GM12878 (cell line): Measurements from ENCODE around the gene MPIG6B. TPM values are rescaled to one million over a fixed set of nuclear protein-coding genes. Genes with fewer than 3 reads are reported as not detected.

Experiments used
- ATAC-seq: fragments of 200-7000 bp; cut with Tn5 transposase; 3 replicates; pipeline ENCODE4 v1.9.1; 2020; ENCODE audit warnings: mild to moderate bottlenecking, moderate library complexity
- BruUV-seq: library from RNA; stranded (reverse); fragments of 400-500 nt; replicated peaks from 2 replicates; lab custom pipeline; 2021; lab: Mats Ljungman, UMichigan
- CTCF ChIA-PET: fragments of 300-600 bp; sonication (Branson Sonifier 250); formaldehyde crosslinking; extraction: SDS; loops from one replicate; lab custom pipeline; 2021; ENCODE audit warnings: inconsistent platforms; lab: Yijun Ruan, JAX
- POLR2A ChIA-PET: fragments of 350-600 bp; formaldehyde crosslinking; extraction: SDS; loops from one replicate; lab custom pipeline; 2021; ENCODE audit warnings: inconsistent platforms; lab: Charles Lee
- RAD21 ChIA-PET: fragments of 300-600 bp; sonication (Branson Sonifier 250); formaldehyde crosslinking; loops from one replicate; lab custom pipeline; 2023; ENCODE audit warnings: antibody characterized with exemption; ENCODE audit not compliant: unreplicated experiment; lab: Charles Lee
- SMC1A ChIA-PET: fragments of 300-600 bp; sonication (Branson Sonifier 250); formaldehyde crosslinking; loops from one replicate; lab custom pipeline; 2023; ENCODE audit not compliant: unreplicated experiment, uncharacterized antibody; lab: Charles Lee
- DNase-seq: peaks from one replicate; pipeline ENCODE4 v3.0.0-alpha.2; 2011; ENCODE audit warnings: low read depth, low spot score
- FAIRE-seq: peaks from 3 replicates; lab custom pipeline; 2011; peaks lifted over from hg19 to GRCh38; lab: Jason Lieb, UNC
- H2AFZ ChIP-seq: 2 replicates; pipeline ENCODE4 v1.6.0; 2011; ENCODE audit warnings: low read depth, low read length, control low read depth; ENCODE audit not compliant: control insufficient read depth
- H3K27ac ChIP-seq: 2 replicates; pipeline ENCODE4 v1.5.1; 2011; ENCODE audit warnings: control low read depth; ENCODE audit not compliant: control insufficient read depth, insufficient read depth
- H3K27me3 ChIP-seq, 2 experiments: replicated peaks in 1 of 2; 2 replicates each; pipeline versions ENCODE4 v1.6.0 to v1.6.1; 2011; ENCODE audit warnings: low read length in 1 of 2; ENCODE audit not compliant: control insufficient read depth in 2 of 2, insufficient read depth in 2 of 2
- H3K36me3 ChIP-seq, 2 experiments: 2 replicates each; pipeline ENCODE4 v1.5.1; 2011; ENCODE audit warnings: low read length in 1 of 2; ENCODE audit not compliant: control insufficient read depth in 2 of 2, insufficient read depth in 2 of 2
- H3K4me1 ChIP-seq: 2 replicates; pipeline ENCODE4 v1.6.1; 2011; ENCODE audit warnings: mild to moderate bottlenecking, low read length, moderate library complexity, mixed read lengths; ENCODE audit not compliant: control insufficient read depth, insufficient read depth
- H3K4me2 ChIP-seq: 2 replicates; pipeline ENCODE4 v1.6.0; 2011; ENCODE audit warnings: control low read depth; ENCODE audit not compliant: control insufficient read depth, insufficient read depth
- H3K4me3 ChIP-seq: fragments of 200-600 bp; sonication (generic); 2 replicates; pipeline ENCODE4 v1.5.1; 2016
- H3K79me2 ChIP-seq: 2 replicates; pipeline ENCODE4 v1.6.0; 2011; ENCODE audit warnings: low read length; ENCODE audit not compliant: control insufficient read depth, insufficient read depth
- H3K9ac ChIP-seq: 2 replicates; pipeline ENCODE4 v1.8.0; 2011; ENCODE audit warnings: low read length, control low read depth, mixed read lengths; ENCODE audit not compliant: control insufficient read depth, insufficient read depth
- H3K9me3 ChIP-seq: replicated peaks from 3 replicates; pipeline ENCODE4 v1.5.1; 2011; ENCODE audit warnings: mild to moderate bottlenecking, low read length; ENCODE audit not compliant: control insufficient read depth, insufficient read depth
- H4K20me1 ChIP-seq: 2 replicates; pipeline ENCODE4 v1.6.0; 2011; ENCODE audit not compliant: control insufficient read depth, insufficient read depth
- CBX3 ChIP-seq: fragments of 200-600 bp; sonication (generic); IDR thresholded peaks from 2 replicates; pipeline ENCODE4 v1.6.1; 2016; ENCODE audit warnings: low read depth, borderline replicate concordance
- CUX1 ChIP-seq: IDR thresholded peaks from 2 replicates; pipeline ENCODE4 v1.6.1; 2012; ENCODE audit warnings: improper control_type of control experiment, low read depth, low read length; ENCODE audit not compliant: insufficient replicate concordance
- ESRRA ChIP-seq: IDR thresholded peaks from 2 replicates; pipeline ENCODE4 v1.6.1; 2012; ENCODE audit warnings: mild to moderate bottlenecking, low read length, improper control_type of control experiment
- ETV6 ChIP-seq, 2 experiments: fragments of 450-650 bp in 1 of 2; IDR thresholded peaks in 1 of 2; conservative IDR thresholded peaks in 1 of 2; 2 replicates each; pipeline ENCODE4 v1.6.1; 2014; ENCODE audit warnings: antibody characterized with exemption in 1 of 2, borderline replicate concordance in 1 of 2, low read depth in 1 of 2, mild to moderate bottlenecking in 1 of 2, moderate library complexity in 1 of 2
- FOXK2 ChIP-seq: fragments of 450-650 bp; IDR thresholded peaks from 2 replicates; pipeline ENCODE4 v1.6.1; 2017; ENCODE audit warnings: mild to moderate bottlenecking, moderate library complexity
- HDGF ChIP-seq: fragments of 450-650 bp; IDR thresholded peaks from 2 replicates; pipeline ENCODE4 v1.6.1; 2016; ENCODE audit warnings: antibody characterized with exemption
- JUNB ChIP-seq: IDR thresholded peaks from 2 replicates; pipeline ENCODE4 v1.6.1; 2016; ENCODE audit warnings: antibody characterized with exemption, mild to moderate bottlenecking
- KDM1A ChIP-seq: fragments of 200-600 bp; sonication (generic); IDR thresholded peaks from 2 replicates; pipeline ENCODE4 v1.6.1; 2016; ENCODE audit warnings: borderline replicate concordance
- KLF5 ChIP-seq: fragments of 450-650 bp; IDR thresholded peaks from 2 replicates; pipeline ENCODE4 v1.6.1; 2014; ENCODE audit warnings: mild to moderate bottlenecking; ENCODE audit not compliant: partially characterized antibody
- MYC ChIP-seq: IDR thresholded peaks from 2 replicates; pipeline ENCODE4 v1.6.1; 2011; ENCODE audit warnings: mild to moderate bottlenecking, low read length, moderate library complexity, inconsistent platforms; ENCODE audit not compliant: insufficient read depth, insufficient replicate concordance, insufficient read length, severe bottlenecking
- NFIC ChIP-seq: IDR thresholded peaks from 2 replicates; pipeline ENCODE4 v1.6.1; 2012; ENCODE audit warnings: low read depth, mild to moderate bottlenecking, inconsistent platforms, low read length, moderate library complexity
- NR2F1 ChIP-seq: fragments of 450-650 bp; conservative IDR thresholded peaks from 2 replicates; pipeline ENCODE4 v1.6.1; 2017; ENCODE audit warnings: mild to moderate bottlenecking
- SIX5 ChIP-seq: IDR thresholded peaks from 2 replicates; pipeline ENCODE4 v1.6.1; 2011; ENCODE audit warnings: mild to moderate bottlenecking, low read depth, low read length, moderate library complexity; ENCODE audit not compliant: severe bottlenecking
- TCF12 ChIP-seq: IDR thresholded peaks from 2 replicates; pipeline ENCODE4 v1.6.1; 2011; ENCODE audit warnings: low read depth, mild to moderate bottlenecking, low read length
- WGBS: methylation state at CpG from one replicate; pipeline ENCODE4 v1.1.6; 2016; ENCODE audit warnings: low lambda C conversion rate; ENCODE audit not compliant: insufficient replicate concordance, insufficient coverage; ENCODE audit errors: missing lambda C conversion rate; 5-methylcytosine and 5-hydroxymethylcytosine counted together
- in situ Hi-C: fragments of 300-500 bp; cut with MboI; formaldehyde crosslinking; loops from 9 replicates; pipeline ENCODE4 v1.14.3; 2018; ENCODE audit warnings: mixed read lengths
- intact Hi-C: fragments of 100-400 bp; cut with micrococcal nuclease; formaldehyde crosslinking; loops from one replicate; pipeline ENCODE4 v1.14.2; 2022; ENCODE audit not compliant: unreplicated experiment
- polyA plus RNA-seq, 11 experiments: library from polyadenylated mRNA; depleted of rRNA in 4 of 11; unstranded in 6 of 11; stranded (reverse) in 5 of 11; fragments of >200 nt; fragmentation: Nextera tagmentation in 4 of 11; fragmentation: Illumina TruSeq in 1 of 11; extraction: Ambion mirVana in 4 of 11; extraction: Trizol in 1 of 11; gene quantifications; 1 replicate in 1 of 11; 2 replicates in 10 of 11; pipeline versions ENCODE4 v1.2.1 to v1.2.3, GENCODE V29; 2011 to 2016; ENCODE audit warnings: inconsistent platforms in 2 of 11, missing spikeins in 2 of 11, low read depth in 1 of 11
- total RNA-seq, 4 experiments: library from RNA; depleted of rRNA in 3 of 4; stranded (reverse); fragments of >200 nt in 3 of 4; fragmentation: Illumina TruSeq in 1 of 4; extraction: Trizol in 1 of 4; gene quantifications; 2 replicates each; pipeline versions ENCODE4 v1.2.1 to v1.2.3, GENCODE V29; 2013 to 2021

MPIG6B gene
- total and polyA plus RNA-seq, 10 of the 15 experiments (the other 5 are each of a cell fraction or from before 2014, with no cell fraction given), result not detected

GRCh38 chr6:31692886-31693285, 30.3 kb upstream of the MPIG6B start:
- no peaks in the 10 kb centered on the region for H3K79me2 ChIP-seq
- peaks cover 17 to 35% of the 10 kb centered on the region in 2 experiments for H3K36me3 ChIP-seq
- 90% methylated on average over 9 of the region's 9 CpGs for WGBS
- H3K27me3 ChIP-seq, result no peaks in the 10 kb centered on the region
- no peak for FAIRE-seq
- BruUV-seq, result no TSS peak
- H3K27ac ChIP-seq, result no peak overlapping the region
- no peak overlapping the region for H3K9ac ChIP-seq
- RAD21 ChIA-PET, result no interaction called here
- no peak overlapping the region for H3K4me2 ChIP-seq
- DNase-seq, result no peak
- H3K4me3 ChIP-seq, result no peak overlapping the region
- SMC1A ChIA-PET, result no interaction called here
- H4K20me1 ChIP-seq, result no peaks in the 10 kb centered on the region
- POLR2A ChIA-PET, result interaction anchor here (1.1 to 2.2 kb wide), 2 partner anchors 45 to 140 kb away, joined by 5 to 11 read pairs; no protein-coding TSS in a partner anchor
- no peak for TF ChIP-seq FOXK2
- no peak for TF ChIP-seq NFIC
- no peak for TF ChIP-seq NR2F1
- TF ChIP-seq CUX1, result no peak
- TF ChIP-seq TCF12, result no peak
- no peak for TF ChIP-seq KLF5
- no peak for TF ChIP-seq SIX5
- TF ChIP-seq HDGF, result no peak
- TF ChIP-seq ESRRA, result no peak
- TF ChIP-seq MYC, result no peak
- TF ChIP-seq CBX3, result no peak
- no peak for TF ChIP-seq JUNB
- TF ChIP-seq ETV6 (conservative IDR thresholded peaks at IDR 0.05 in 1 of 2, IDR thresholded peaks at IDR 0.05 in 1 of 2; ENCODE audit: borderline replicate concordance in 1 of 2, low read depth in 1 of 2), result no peak
- TF ChIP-seq KDM1A, result no peak
- no peaks in the 10 kb centered on the region for H3K4me1 ChIP-seq
- no peaks in the 10 kb centered on the region for H3K9me3 ChIP-seq
- no peak overlapping the region for H2AFZ ChIP-seq
- ATAC-seq, result no peak
- in situ Hi-C loops (no loop called here), intact Hi-C loops (no loop called here)
- CTCF ChIA-PET, result interaction anchor here (0.7 kb wide), 1 partner anchor 46 kb away, joined by 3 read pairs; no protein-coding TSS in a partner anchor
